HCT116 (cell line): Measurements from ENCODE around the gene IL1R1. TPM values are rescaled to one million over a fixed set of nuclear protein-coding genes. Genes with fewer than 3 reads are reported as not detected.

Experiments
- ATAC-seq: fragments of 200-7000 bp; cut with Tn5 transposase; 2 replicates; pipeline ENCODE4 v1.9.1; 2020; ENCODE audit warnings: mild to moderate bottlenecking, moderate library complexity
- Bru-seq: library from RNA; stranded (reverse); fragments of 400-500 nt; gene quantifications from one replicate; lab custom pipeline; 2021; lab: Mats Ljungman, UMichigan
- BruChase-seq, 2 experiments: library from RNA; stranded (reverse); fragments of 400-500 nt; gene quantifications; one replicate each; lab custom pipeline; 2021; lab: Mats Ljungman, UMichigan
- BruUV-seq: library from RNA; stranded (reverse); fragments of 400-500 nt; replicated peaks from 2 replicates; lab custom pipeline; 2021; lab: Mats Ljungman, UMichigan
- CTCF ChIA-PET: fragments of 300-600 bp; sonication (Branson Sonifier 250); formaldehyde crosslinking; loops from one replicate; lab custom pipeline; 2021; ENCODE audit warnings: antibody characterized with exemption; lab: Charles Lee
- POLR2A ChIA-PET: fragments of 300-600, 350-600 bp; sonication (Branson Sonifier 250); formaldehyde crosslinking; loops from one replicate; lab custom pipeline; 2021; ENCODE audit warnings: antibody characterized with exemption; lab: Charles Lee
- RAD21 ChIA-PET, 2 experiments: fragments of 300-600 bp; sonication (Branson Sonifier 250); formaldehyde crosslinking; loops; one replicate each; lab custom pipeline; 2023; ENCODE audit warnings: low total read pairs in 2 of 2; ENCODE audit not compliant: uncharacterized antibody in 2 of 2, unreplicated experiment in 2 of 2, low non-redundant PET in 1 of 2; lab: Charles Lee
- DNase-seq: peaks from one replicate; pipeline ENCODE4 v3.0.0-alpha.2; 2010; ENCODE audit warnings: low read depth, low spot score
- H2AFZ ChIP-seq: fragments of 200-600 bp; shearing (Covaris generic), sonication (generic); 2 replicates; pipeline ENCODE4 v1.6.1; 2017; ENCODE audit warnings: low read depth, mixed run types, mixed read lengths, antibody characterized with exemption, low read length; ENCODE audit not compliant: poor library complexity, severe bottlenecking
- H3K27ac ChIP-seq: 2 replicates; pipeline ENCODE4 v1.5.1; 2012; ENCODE audit warnings: low read depth, low read length
- H3K27me3 ChIP-seq: fragments of 200-600 bp; sonication (generic); 2 replicates; pipeline ENCODE4 v1.6.1; 2016; ENCODE audit warnings: mixed run types, low read length, mixed read lengths; ENCODE audit not compliant: insufficient read depth
- H3K36me3 ChIP-seq, 2 experiments: fragments of 200-500 bp in 1 of 2; fragments of 200-600 bp in 1 of 2; sonication (Bioruptor generic) in 1 of 2; sonication (generic) in 1 of 2; 2 replicates each; pipeline versions ENCODE4 v1.5.1 to v1.6.1; 2014 to 2016; ENCODE audit warnings: low read length in 2 of 2, inconsistent platforms in 1 of 2, mixed read lengths in 1 of 2, mixed run types in 1 of 2; ENCODE audit not compliant: insufficient read depth in 2 of 2, control insufficient read depth in 1 of 2
- H3K4me1 ChIP-seq, 2 experiments: fragments of 200-600 bp in 1 of 2; sonication (generic) in 1 of 2; 2 replicates each; pipeline versions ENCODE4 v1.5.1 to v1.6.1; 2012 to 2017; ENCODE audit warnings: low read length in 2 of 2, inconsistent platforms in 1 of 2, mild to moderate bottlenecking in 1 of 2, mixed read lengths in 1 of 2, mixed run types in 1 of 2, moderate library complexity in 1 of 2; ENCODE audit not compliant: insufficient read depth in 2 of 2, control insufficient read depth in 1 of 2
- H3K4me2 ChIP-seq: fragments of 200-600 bp; sonication (generic); 2 replicates; pipeline ENCODE4 v1.6.1; 2017; ENCODE audit warnings: mixed run types, low read length, mixed read lengths
- H3K4me3 ChIP-seq, 2 experiments: fragments of 200-600 bp in 1 of 2; sonication (generic) in 1 of 2; replicated peaks in 1 of 2; 2 replicates each; pipeline ENCODE4 v1.5.1; 2011 to 2016; ENCODE audit warnings: low read length in 2 of 2, control low read depth in 1 of 2, low read depth in 1 of 2, mild to moderate bottlenecking in 1 of 2, mixed read lengths in 1 of 2, mixed run types in 1 of 2
- H3K79me2 ChIP-seq: fragments of 200-600 bp; sonication (generic); 2 replicates; pipeline ENCODE4 v1.6.1; 2017; ENCODE audit warnings: mild to moderate bottlenecking, mixed run types, low read length, moderate library complexity, mixed read lengths; ENCODE audit not compliant: insufficient read depth
- H3K9ac ChIP-seq: fragments of 200-600 bp; sonication (generic); 2 replicates; pipeline ENCODE4 v1.6.1; 2016; ENCODE audit warnings: low read length, mixed read lengths
- H3K9me2 ChIP-seq: fragments of 200-600 bp; sonication (generic), shearing (Covaris generic); 2 replicates; pipeline ENCODE4 v1.6.1; 2017; ENCODE audit warnings: mixed run types, mild to moderate bottlenecking, moderate library complexity; ENCODE audit not compliant: insufficient read depth
- H3K9me3 ChIP-seq, 2 experiments: fragments of 200-500 bp in 1 of 2; fragments of 200-600 bp in 1 of 2; sonication (Bioruptor generic) in 1 of 2; sonication (generic) in 1 of 2; 2 replicates each; pipeline ENCODE4 v1.6.1; 2014 to 2017; ENCODE audit warnings: low read length in 2 of 2, mixed read lengths in 2 of 2, inconsistent platforms in 1 of 2, low read depth in 1 of 2, mild to moderate bottlenecking in 1 of 2, mixed run types in 1 of 2, moderate library complexity in 1 of 2; ENCODE audit not compliant: control insufficient read depth in 1 of 2, insufficient read depth in 1 of 2
- H4K20me1 ChIP-seq: fragments of 200-600 bp; sonication (generic), shearing (Covaris generic); 2 replicates; pipeline ENCODE4 v1.6.1; 2017; ENCODE audit warnings: mixed run types, mild to moderate bottlenecking, moderate library complexity; ENCODE audit not compliant: insufficient read depth
- EGR1 ChIP-seq: IDR thresholded peaks from 2 replicates; pipeline ENCODE4 v1.6.1; 2012; ENCODE audit warnings: low read depth
- EZH2phosphoT487 ChIP-seq: fragments of 200-600 bp; IDR thresholded peaks from 2 replicates; pipeline ENCODE4 v1.6.1; 2018; ENCODE audit warnings: antibody characterized with exemption, borderline replicate concordance
- FOSL1 ChIP-seq: IDR thresholded peaks from 2 replicates; pipeline ENCODE4 v1.6.1; 2012; ENCODE audit warnings: low read depth
- POLR2A ChIP-seq: IDR thresholded peaks from 2 replicates; pipeline ENCODE4 v1.7.0; 2011; ENCODE audit warnings: borderline replicate concordance; ENCODE audit not compliant: insufficient read depth, insufficient read length; ENCODE audit errors: extremely low read depth
- POLR2AphosphoS5 ChIP-seq: IDR thresholded peaks from 2 replicates; pipeline ENCODE4 v1.6.1; 2011; ENCODE audit warnings: mild to moderate bottlenecking, low read depth, low read length, moderate library complexity
- YY1 ChIP-seq: IDR thresholded peaks from 2 replicates; pipeline ENCODE4 v1.6.1; 2011; ENCODE audit warnings: low read length, low read depth, moderate library complexity, mild to moderate bottlenecking; ENCODE audit not compliant: insufficient replicate concordance; ENCODE audit errors: extremely low read depth
- ZFX ChIP-seq: fragments of 450-650 bp; IDR thresholded peaks from 2 replicates; pipeline ENCODE4 v1.6.1; 2017
- intact Hi-C: fragments of 100-400 bp; cut with micrococcal nuclease; formaldehyde crosslinking; loops from 2 replicates; pipeline ENCODE4 v1.10.0; 2022
- long read RNA-seq: library from polyadenylated mRNA; unstranded; transcript quantifications from one replicate; pipeline ENCODE4 v2.0.0, GENCODE V29; 2021; ENCODE audit not compliant: unreplicated experiment
- polyA plus RNA-seq: library from polyadenylated mRNA; unstranded; fragments of >200 nt; gene quantifications from 2 replicates; pipeline ENCODE4 v1.2.1, GENCODE V29; 2012; ENCODE audit warnings: missing spikeins
- total RNA-seq: library from RNA; stranded (reverse); gene quantifications from one replicate; pipeline ENCODE4 v1.2.1, GENCODE V29; 2021; ENCODE audit not compliant: unreplicated experiment
- TF ChIP-seq, protein P1 (sequence below): IDR thresholded peaks from 2 replicates; pipeline ENCODE4 v1.6.1; 2011; ENCODE audit warnings: mild to moderate bottlenecking, low read length, moderate library complexity; ENCODE audit not compliant: insufficient replicate concordance; ENCODE audit errors: extremely low read depth

The IL1R1 gene, protein sequence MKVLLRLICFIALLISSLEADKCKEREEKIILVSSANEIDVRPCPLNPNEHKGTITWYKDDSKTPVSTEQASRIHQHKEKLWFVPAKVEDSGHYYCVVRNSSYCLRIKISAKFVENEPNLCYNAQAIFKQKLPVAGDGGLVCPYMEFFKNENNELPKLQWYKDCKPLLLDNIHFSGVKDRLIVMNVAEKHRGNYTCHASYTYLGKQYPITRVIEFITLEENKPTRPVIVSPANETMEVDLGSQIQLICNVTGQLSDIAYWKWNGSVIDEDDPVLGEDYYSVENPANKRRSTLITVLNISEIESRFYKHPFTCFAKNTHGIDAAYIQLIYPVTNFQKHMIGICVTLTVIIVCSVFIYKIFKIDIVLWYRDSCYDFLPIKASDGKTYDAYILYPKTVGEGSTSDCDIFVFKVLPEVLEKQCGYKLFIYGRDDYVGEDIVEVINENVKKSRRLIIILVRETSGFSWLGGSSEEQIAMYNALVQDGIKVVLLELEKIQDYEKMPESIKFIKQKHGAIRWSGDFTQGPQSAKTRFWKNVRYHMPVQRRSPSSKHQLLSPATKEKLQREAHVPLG
- total RNA-seq (5.3 TPM), Bru-seq, nascent RNA (percentile 40 among the genes with signal in this experiment), BruChase-seq, experiment 1, labeled RNA remaining after a 6-hour chase (percentile 50 among the genes with signal in this experiment), BruChase-seq, experiment 2, labeled RNA remaining after a 2-hour chase (percentile 41 among the genes with signal in this experiment)
- 2.1 and 2.8 TPM in 2 replicates for polyA plus RNA-seq
- long read RNA-seq, full-length matches to known transcripts, result 1 of 9 reads
- long read RNA-seq, partial matches to known transcripts, result 0 of 9 reads
- long read RNA-seq, other reads (novel, unspliced or antisense), result 8 of 9 reads

DNA sequence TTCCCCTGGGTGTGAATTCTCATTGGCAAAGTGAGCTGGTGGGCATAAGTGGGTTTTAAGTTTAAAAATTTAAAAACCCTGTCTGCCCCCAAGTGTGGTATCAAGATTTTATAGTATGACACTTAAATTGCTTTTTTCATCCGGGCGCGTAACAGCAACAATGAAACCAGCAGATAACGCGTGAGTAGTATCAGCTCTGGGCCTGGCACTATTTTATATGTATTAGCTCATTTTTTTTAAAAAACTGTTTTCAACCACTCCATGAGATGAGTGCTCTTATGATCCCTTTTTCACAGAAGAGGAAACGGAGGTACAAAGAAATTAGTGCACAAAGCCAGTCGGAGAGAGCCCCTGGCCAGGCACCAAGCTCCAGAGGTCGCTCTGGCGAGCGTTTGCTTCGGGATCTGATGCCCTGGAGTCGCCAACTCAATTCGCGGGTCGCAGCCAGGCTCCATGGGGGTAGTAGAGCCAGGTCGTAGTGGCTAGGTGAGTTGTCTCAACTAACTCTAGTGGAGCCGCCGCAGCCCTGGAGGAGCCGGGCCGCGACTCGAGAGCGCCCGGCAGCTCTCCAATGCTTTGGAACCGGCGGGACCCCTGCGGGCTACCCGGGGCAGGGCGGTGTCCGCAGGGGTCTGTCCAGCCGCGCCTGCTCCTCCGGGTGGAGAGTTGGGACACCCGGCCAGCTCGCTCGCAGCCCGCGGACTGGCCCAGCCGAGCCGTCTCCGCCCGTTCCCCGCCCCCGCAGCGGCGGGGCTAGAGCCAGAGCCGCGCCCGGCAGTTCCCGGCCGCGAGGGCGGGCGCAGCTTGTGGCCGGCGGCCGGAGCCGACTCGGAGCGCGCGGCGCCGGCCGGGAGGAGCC is at the start of gene IL1R1:
Gene IL1R1 (plus strand): TSS at position 777 of the 859 bp plus-strand sequence. CDS start 14,979 bp downstream, outside the sequence.
- CTCF ChIA-PET, result interaction anchor here (0.7 to 1.8 kb wide), 4 partner anchors 24 to 122 kb away, joined by 3 to 8 read pairs (median 3); no protein-coding TSS in a partner anchor
- no peak for DNase-seq
- TF ChIP-seq YY1 (no peak), POLR2AphosphoS5 (peak; percentile 77), FOSL1 (no peak), POLR2A (peak; percentile 48), ZFX (peak; percentile 55; the same call in 1 of the 2 replicates), EGR1 (peak; percentile 84), EZH2phosphoT487 (no peak)
- TF ChIP-seq, protein P1, sequence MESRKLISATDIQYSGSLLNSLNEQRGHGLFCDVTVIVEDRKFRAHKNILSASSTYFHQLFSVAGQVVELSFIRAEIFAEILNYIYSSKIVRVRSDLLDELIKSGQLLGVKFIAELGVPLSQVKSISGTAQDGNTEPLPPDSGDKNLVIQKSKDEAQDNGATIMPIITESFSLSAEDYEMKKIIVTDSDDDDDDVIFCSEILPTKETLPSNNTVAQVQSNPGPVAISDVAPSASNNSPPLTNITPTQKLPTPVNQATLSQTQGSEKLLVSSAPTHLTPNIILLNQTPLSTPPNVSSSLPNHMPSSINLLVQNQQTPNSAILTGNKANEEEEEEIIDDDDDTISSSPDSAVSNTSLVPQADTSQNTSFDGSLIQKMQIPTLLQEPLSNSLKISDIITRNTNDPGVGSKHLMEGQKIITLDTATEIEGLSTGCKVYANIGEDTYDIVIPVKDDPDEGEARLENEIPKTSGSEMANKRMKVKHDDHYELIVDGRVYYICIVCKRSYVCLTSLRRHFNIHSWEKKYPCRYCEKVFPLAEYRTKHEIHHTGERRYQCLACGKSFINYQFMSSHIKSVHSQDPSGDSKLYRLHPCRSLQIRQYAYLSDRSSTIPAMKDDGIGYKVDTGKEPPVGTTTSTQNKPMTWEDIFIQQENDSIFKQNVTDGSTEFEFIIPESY, result no peak
- RAD21 ChIA-PET, result no interaction called here
- peak within 1 kb of the TSS; percentile 53 to 74 for H3K4me3 ChIP-seq
- no peaks in the 10 kb centered on the region for H3K36me3 ChIP-seq
- POLR2A ChIA-PET, result no interaction called here
- peak within 1 kb of the TSS; percentile 96 for H3K4me2 ChIP-seq
- peaks cover 0 to 20% of the 10 kb centered on the region in 2 experiments; a peak in 2 of 4 replicates for H3K4me1 ChIP-seq
- no peaks in the 10 kb centered on the region for H3K9me3 ChIP-seq
- intact Hi-C loops, result no loop called here
- no peaks in the 10 kb centered on the region for H3K27me3 ChIP-seq
- H2AFZ ChIP-seq, result peak within 1 kb of the TSS; percentile 89
- H3K79me2 ChIP-seq, result no peaks in the 10 kb centered on the region
- H3K27ac ChIP-seq, result peak within 1 kb of the TSS; percentile 51; the same call in 1 of the 2 replicates
- ATAC-seq, result peak; percentile 95
- no peaks in the 10 kb centered on the region; the same call in 1 of the 2 replicates for H3K9me2 ChIP-seq
- no peaks in the 10 kb centered on the region for H4K20me1 ChIP-seq
- peak within 1 kb of the TSS; percentile 60 for H3K9ac ChIP-seq
- BruUV-seq, result no TSS peak
